Measurements from ENCODE around the gene TOR4A.
"Not testable (repeated sequence)": the region's sequence is repeated elsewhere in the genome, so short reads cannot be mapped to it uniquely, and the experiment has no call there.

TOR4A gene

DNA sequence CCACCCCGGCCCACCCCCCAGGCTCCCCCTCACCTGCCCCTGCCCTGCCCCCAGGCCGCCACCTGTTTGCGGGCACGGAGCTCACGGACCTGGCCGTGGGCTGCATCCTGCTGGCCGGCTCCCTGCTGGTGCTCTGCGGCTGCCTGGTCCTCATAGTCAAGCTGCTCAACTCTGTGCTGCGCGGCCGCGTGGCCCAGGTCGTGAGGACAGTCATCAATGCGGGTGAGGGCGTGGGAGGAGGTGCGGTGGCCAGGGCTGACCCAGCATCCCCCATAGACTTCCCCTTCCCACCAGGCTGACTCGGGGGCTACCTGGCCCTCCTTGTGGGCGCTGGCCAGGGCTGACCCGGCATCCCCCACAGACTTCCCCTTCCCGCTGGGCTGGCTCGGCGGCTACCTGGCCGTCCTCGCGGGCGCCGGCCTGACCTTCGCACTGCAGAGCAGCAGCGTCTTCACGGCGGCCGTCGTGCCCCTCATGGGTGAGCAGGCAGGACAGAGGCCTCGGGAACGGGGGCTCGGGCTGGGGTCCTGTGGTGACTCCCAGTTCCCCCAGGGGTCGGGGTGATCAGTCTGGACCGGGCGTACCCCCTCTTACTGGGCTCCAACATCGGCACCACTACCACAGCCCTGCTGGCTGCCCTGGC is 43.4 kb upstream of the TOR4A start:
- Mint-ChIP-seq H3K9me3 (no peaks in the 10 kb centered on the region), H3K27ac (ENCODE audit: low read depth) (no peak overlapping the region), H3K36me3 (ENCODE audit: insufficient read depth) (no peaks in the 10 kb centered on the region), H3K27me3 (peaks cover 8% of the 10 kb centered on the region), H3K4me3 (no peak overlapping the region), H3K4me1 (no peaks in the 10 kb centered on the region)
- no peak for DNase-seq (ENCODE audit: low spot score in 2 of 2)
- no peak for ATAC-seq (replicated peaks; ENCODE audit: extremely low read depth, poor library complexity, severe bottlenecking)

DNA sequence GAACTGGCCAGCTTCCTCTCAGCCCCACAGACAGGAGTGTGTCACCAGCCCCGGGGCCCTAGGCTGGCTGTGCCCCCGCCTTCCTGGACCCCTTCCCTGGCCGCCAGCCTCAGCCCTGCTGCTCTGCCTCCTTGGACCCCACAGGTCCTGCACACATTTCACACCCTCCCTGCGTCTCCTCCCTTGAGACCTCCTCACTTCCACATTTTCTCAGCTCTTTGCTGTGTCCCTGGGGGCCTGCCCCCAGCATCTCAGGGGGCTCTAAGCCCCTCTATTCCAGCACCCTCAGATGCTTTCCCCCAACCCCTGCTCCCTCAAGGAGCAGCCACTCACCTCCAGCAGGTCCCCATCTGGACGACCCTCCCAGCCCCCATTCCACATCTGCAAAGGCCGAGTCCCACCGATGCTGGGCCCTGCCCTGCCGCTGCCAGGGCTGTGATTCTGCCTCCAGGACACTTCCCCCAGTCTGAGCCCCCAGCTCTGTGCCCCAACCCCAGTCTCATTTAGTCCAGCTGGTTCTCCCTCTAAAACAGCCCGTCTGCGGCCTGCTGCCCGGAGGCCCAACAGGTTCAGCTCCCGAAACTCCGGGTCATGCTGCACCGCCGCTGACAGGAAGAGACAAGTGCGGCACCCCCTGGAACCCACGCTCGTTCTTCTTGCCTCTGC is 42.6 kb upstream of the TOR4A start:
- Mint-ChIP-seq H3K27me3 (peaks cover 8% of the 10 kb centered on the region), H3K36me3 (ENCODE audit: insufficient read depth) (no peaks in the 10 kb centered on the region), H3K4me1 (no peaks in the 10 kb centered on the region), H3K27ac (ENCODE audit: low read depth) (peak overlapping the region; percentile 51), H3K4me3 (no peak overlapping the region), H3K9me3 (no peaks in the 10 kb centered on the region)
- DNase-seq (ENCODE audit: low spot score in 2 of 2) (no peak), ATAC-seq (replicated peaks; ENCODE audit: extremely low read depth, poor library complexity, severe bottlenecking) (no peak)

DNA sequence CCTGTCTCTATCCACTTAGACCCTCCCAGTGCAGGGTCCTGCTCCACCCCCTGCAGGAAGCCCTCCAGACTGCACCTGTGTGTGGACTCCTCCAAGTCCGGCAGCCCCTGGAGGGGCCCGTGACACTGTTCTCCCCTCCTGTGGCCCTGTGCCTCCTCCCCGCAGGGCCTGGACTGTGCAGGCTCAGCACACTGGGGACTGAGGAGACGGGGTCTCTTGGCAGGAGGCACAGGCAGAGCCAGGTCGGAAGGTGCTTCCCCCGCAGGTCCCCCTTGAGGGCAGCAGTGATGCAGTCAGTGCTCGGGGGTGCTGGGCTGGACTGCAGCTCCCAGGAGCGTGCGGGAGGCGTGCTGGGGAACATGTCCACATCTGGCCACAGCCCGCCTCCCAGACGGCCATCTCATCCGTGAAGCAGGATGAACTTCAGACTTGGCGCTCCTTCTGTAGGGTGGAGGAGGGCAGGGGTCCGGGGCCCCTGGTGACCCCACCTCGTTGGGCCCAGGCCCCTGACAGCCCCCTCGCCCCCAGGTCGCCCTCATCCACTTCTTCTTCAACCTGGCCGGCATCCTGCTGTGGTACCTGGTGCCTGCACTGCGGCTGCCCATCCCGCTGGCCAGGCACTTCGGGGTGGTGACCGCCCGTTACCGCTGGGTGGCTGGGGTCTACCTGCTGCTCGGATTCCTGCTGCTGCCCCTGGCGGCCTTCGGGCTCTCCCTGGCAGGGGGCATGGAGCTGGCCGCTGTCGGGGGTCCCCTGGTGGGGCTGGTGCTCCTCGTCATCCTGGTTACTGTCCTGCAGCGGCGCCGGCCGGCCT is 41.9 kb upstream of the TOR4A start:
- Mint-ChIP-seq H3K4me1 (no peaks in the 10 kb centered on the region), H3K4me3 (no peak overlapping the region), H3K36me3 (ENCODE audit: insufficient read depth) (peaks cover 2% of the 10 kb centered on the region), H3K27ac (ENCODE audit: low read depth) (peak overlapping the region; percentile 51), H3K9me3 (no peaks in the 10 kb centered on the region), H3K27me3 (peaks cover 8% of the 10 kb centered on the region)
- DNase-seq (ENCODE audit: low spot score in 2 of 2) (no peak), ATAC-seq (replicated peaks; ENCODE audit: extremely low read depth, poor library complexity, severe bottlenecking) (no peak)

- Mint-ChIP-seq H3K27me3 (peaks cover 8% of the 10 kb centered on the region), H3K9me3 (no peaks in the 10 kb centered on the region), H3K27ac (ENCODE audit: low read depth) (no peak overlapping the region), H3K4me1 (peaks cover 6% of the 10 kb centered on the region), H3K36me3 (ENCODE audit: insufficient read depth) (peaks cover 8% of the 10 kb centered on the region), H3K4me3 (no peak overlapping the region)
- ATAC-seq (replicated peaks; ENCODE audit: extremely low read depth, poor library complexity, severe bottlenecking) (peak; percentile 17), DNase-seq (ENCODE audit: low spot score in 2 of 2) (peak; percentile 79 to 86)
These were observed 41.1 kb upstream of the TOR4A start for GRCh38 chr9:137236238-137236935.

DNA sequence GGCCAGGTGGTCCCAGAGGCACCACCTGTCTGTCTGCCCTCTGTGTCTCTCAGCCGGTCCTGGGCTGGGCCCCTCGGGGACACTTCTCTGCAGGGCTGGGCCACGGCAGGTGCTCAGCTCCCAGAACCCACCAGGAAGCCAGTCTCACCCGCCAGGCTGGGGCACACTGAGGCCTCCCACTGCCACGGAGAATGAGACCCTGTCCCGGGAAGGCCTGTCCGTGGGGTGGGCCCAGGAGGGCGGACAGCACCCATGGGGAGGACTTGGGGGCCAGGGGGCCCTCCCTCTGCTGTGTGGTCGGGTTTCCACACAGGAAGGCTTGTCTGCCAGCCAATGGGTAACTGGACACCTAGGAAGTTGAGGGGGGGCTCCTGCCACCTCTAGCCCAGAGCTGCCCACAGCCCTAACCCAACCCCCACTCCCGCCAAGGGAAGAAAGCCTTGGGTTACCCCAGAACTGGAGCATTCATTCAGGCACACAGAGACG is 40.5 kb upstream of the TOR4A start:
- H3K9me3 Mint-ChIP-seq = no peaks in the 10 kb centered on the region
- H3K27ac Mint-ChIP-seq (ENCODE audit: low read depth) = no peak overlapping the region
- DNase-seq (ENCODE audit: low spot score in 2 of 2) = no peak
- ATAC-seq (replicated peaks; ENCODE audit: extremely low read depth, poor library complexity, severe bottlenecking) = no peak
- peaks cover 8% of the 10 kb centered on the region for H3K27me3 Mint-ChIP-seq
- H3K4me1 Mint-ChIP-seq = peaks cover 6% of the 10 kb centered on the region
- peaks cover 10% of the 10 kb centered on the region for H3K36me3 Mint-ChIP-seq (ENCODE audit: insufficient read depth)
- no peak overlapping the region for H3K4me3 Mint-ChIP-seq

DNA sequence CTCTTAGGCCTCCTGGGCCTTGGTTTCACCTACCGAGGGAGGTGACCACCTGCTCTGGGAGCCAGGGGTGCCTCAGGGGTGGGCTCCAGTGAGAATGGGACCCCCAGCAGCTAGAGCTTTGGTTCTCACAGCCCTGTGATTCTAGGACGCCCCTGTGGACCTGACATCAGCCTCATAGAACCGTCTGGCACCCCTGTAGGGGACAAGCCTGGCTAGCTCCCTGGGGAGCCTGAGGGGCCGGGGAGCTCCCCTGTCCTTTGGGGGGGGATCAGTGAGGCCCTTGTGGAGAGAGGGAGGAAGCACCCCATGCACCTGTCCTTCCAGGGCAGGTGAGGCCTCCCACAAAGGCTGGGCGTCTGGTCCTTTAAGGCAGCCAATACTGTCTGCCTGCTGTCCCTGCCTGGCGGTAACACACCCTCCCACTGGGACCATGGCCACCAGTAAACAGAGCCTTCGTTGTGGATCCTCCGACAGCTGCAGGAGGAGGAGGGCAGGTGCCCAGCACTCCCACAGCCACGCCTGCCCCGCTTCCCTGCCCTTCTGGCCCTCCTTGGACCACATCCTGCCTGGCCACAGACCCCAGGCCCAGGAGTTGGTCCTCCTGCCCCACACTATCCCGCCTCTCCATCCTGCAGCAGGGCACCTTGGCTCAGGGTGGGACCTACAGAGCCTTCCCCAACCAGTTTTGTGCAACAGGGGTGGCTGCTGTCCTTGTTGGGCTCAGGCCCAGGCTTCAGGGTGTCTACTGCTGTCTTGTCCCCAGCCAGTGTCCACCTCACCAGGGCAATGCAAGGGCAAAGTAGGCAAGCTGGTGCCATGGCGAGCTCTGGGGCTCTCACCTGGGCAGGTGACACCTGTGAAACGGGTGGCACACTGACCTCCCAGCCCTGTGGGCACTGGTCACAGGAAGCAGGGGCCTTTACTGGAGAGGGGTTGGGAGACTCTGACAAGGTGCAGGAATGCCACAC is 39.5 kb upstream of the TOR4A start:
- Mint-ChIP-seq H3K4me1 (peaks cover 16% of the 10 kb centered on the region), H3K27ac (ENCODE audit: low read depth) (no peak overlapping the region)

DNA sequence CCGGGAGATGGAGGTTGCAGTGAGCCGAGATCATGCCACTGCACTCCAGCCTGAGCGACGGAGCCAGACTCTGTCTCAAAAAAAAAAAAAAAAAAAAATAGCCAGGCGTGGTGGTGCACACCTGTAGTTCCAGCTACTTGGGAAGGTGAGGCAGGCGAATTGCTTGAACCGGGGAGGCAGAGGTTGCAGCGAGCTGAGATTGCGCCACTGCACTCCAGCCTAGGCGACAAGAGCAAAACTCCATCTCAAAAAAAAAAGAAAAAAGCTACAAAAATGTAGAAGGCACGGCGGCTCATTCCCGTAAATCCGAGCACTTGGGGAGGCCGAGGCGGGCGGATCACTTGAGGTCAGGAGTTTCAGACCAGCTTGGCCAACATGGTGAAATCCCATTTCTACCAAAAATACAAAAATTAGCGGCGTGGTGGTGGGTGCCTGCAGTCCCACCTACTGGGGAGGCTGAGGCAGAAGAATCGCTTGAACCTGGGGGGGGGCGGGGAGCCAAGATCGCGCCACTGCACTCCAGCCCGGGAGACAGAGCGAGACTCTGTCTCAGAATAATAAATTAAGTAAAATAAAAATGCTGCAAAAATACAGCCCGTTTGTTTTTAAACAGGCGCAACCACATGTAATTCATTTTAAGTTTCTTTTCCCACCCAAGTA is 37.9 kb upstream of the TOR4A start:
- not testable (repeated sequence) for H3K27me3 Mint-ChIP-seq; DNase-seq (ENCODE audit: low spot score in 2 of 2); ATAC-seq (replicated peaks; ENCODE audit: extremely low read depth, poor library complexity, severe bottlenecking); H3K9me3 Mint-ChIP-seq
- H3K4me1 Mint-ChIP-seq = peaks cover 24% of the 10 kb centered on the region
- peaks cover 25% of the 10 kb centered on the region for H3K36me3 Mint-ChIP-seq (ENCODE audit: insufficient read depth)
- H3K27ac Mint-ChIP-seq (ENCODE audit: low read depth) = peak overlapping the region; percentile 46
- H3K4me3 Mint-ChIP-seq = peak overlapping the region; percentile 92

More for the DNA sequence above, 39.5 kb upstream of the TOR4A start:
- no peak for DNase-seq (ENCODE audit: low spot score in 2 of 2)
- Mint-ChIP-seq H3K36me3 (ENCODE audit: insufficient read depth) (peaks cover 20% of the 10 kb centered on the region), H3K9me3 (no peaks in the 10 kb centered on the region), H3K27me3 (peaks cover 8% of the 10 kb centered on the region), H3K4me3 (no peak overlapping the region)
- ATAC-seq (replicated peaks; ENCODE audit: extremely low read depth, poor library complexity, severe bottlenecking) = no peak

GRCh38 chr9:137240318-137240840 is 37.1 kb upstream of the TOR4A start:
- H3K9me3 Mint-ChIP-seq = no peaks in the 10 kb centered on the region
- peaks cover 24% of the 10 kb centered on the region for H3K4me1 Mint-ChIP-seq
- ATAC-seq (replicated peaks; ENCODE audit: extremely low read depth, poor library complexity, severe bottlenecking) (peak; percentile 33), DNase-seq (ENCODE audit: low spot score in 2 of 2) (peak in 1 of 2 donors; percentile 65)
- peak overlapping the region; percentile 88 for H3K27ac Mint-ChIP-seq (ENCODE audit: low read depth)
- H3K27me3 Mint-ChIP-seq = no peaks in the 10 kb centered on the region
- H3K36me3 Mint-ChIP-seq (ENCODE audit: insufficient read depth) = peaks cover 25% of the 10 kb centered on the region
- peak overlapping the region; percentile 92 for H3K4me3 Mint-ChIP-seq

DNA sequence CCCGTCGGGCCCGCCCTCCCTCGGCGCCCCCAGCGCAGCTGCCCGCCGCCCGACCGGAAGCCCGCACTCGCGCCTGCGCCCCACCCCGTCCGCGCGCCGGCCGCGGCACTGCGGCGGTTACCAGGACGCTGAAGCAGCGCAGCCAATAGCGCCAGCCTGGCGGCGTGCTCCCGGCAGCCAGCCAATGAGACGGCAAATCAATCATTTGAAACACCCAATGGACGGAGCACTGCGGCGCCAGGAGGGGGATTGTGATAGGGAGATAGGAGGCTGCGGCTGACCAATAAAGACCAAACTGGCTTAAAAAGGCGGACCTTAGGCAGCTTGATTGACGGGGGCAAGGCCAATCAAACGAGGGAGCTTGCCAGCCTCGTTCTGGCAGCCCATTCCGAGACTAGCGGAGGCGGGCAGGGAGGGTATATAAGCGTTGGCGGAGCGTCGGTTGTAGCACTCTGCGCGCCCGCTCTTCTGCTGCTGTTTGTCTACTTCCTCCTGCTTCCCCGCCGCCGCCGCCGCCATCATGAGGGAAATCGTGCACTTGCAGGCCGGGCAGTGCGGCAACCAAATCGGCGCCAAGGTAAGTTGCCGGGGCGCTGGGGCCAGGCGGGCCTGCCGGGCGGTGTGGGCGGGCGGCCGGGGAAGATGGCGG is 36.6 kb upstream of the TOR4A start, which contains the start of gene TUBB4B:
TUBB4B (plus strand) TSS at position 447 of the 649 bp plus-strand sequence; CDS start at position 521, 74 bp downstream.
- ATAC-seq (replicated peaks; ENCODE audit: extremely low read depth, poor library complexity, severe bottlenecking) (peak; percentile 86), DNase-seq (ENCODE audit: low spot score in 2 of 2) (peak; percentile 91 to 98)
- H3K9me3 Mint-ChIP-seq = no peaks in the 10 kb centered on the region
- H3K4me1 Mint-ChIP-seq = peaks cover 24% of the 10 kb centered on the region
- H3K36me3 Mint-ChIP-seq (ENCODE audit: insufficient read depth) = peaks cover 25% of the 10 kb centered on the region
- H3K27ac Mint-ChIP-seq (ENCODE audit: low read depth) = peak within 1 kb of the TSS; percentile 88
- H3K27me3 Mint-ChIP-seq = no peaks in the 10 kb centered on the region
- peak within 1 kb of the TSS; percentile 92 for H3K4me3 Mint-ChIP-seq

GRCh38 chr9:137241490-137242268 is 35.8 kb upstream of the TOR4A start:
- H3K27ac Mint-ChIP-seq (ENCODE audit: low read depth) = peak overlapping the region; percentile 88
- peak overlapping the region; percentile 92 for H3K4me3 Mint-ChIP-seq
- peaks cover 25% of the 10 kb centered on the region for H3K36me3 Mint-ChIP-seq (ENCODE audit: insufficient read depth)
- no peaks in the 10 kb centered on the region for H3K9me3 Mint-ChIP-seq
- no peaks in the 10 kb centered on the region for H3K27me3 Mint-ChIP-seq
- peaks cover 24% of the 10 kb centered on the region for H3K4me1 Mint-ChIP-seq
- DNase-seq (ENCODE audit: low spot score in 2 of 2) (no peak), ATAC-seq (replicated peaks; ENCODE audit: extremely low read depth, poor library complexity, severe bottlenecking) (peak; percentile 17)
